Endodermal cell (in vitro differentiated cells): ENCODE results near the gene TYSND1. TPM values are rescaled to one million over a fixed set of nuclear protein-coding genes. Genes with fewer than 3 reads are reported as not detected.

Experiments used
- DNase-seq: peaks from one replicate; pipeline ENCODE4 v3.0.0-alpha.2; 2017
- H3K27ac ChIP-seq: 2 replicates; pipeline ENCODE4 v1.5.1; 2013; ENCODE audit warnings: mild to moderate bottlenecking, low read depth, low read length, moderate library complexity
- H3K27me3 ChIP-seq: 2 replicates; pipeline ENCODE4 v1.6.1; 2013; ENCODE audit warnings: mild to moderate bottlenecking, low read length, moderate library complexity; ENCODE audit not compliant: insufficient read depth, control insufficient read depth, poor library complexity, severe bottlenecking
- H3K36me3 ChIP-seq: 2 replicates; pipeline ENCODE4 v1.7.0; 2013; ENCODE audit warnings: mild to moderate bottlenecking, low read length, moderate library complexity; ENCODE audit not compliant: control insufficient read depth, insufficient read depth
- H3K4me1 ChIP-seq: one replicate; pipeline ENCODE4 v1.7.0; 2013; ENCODE audit warnings: low read length; ENCODE audit not compliant: control insufficient read depth, insufficient read depth
- H3K4me3 ChIP-seq: 2 replicates; pipeline ENCODE4 v1.5.1; 2013; ENCODE audit warnings: mild to moderate bottlenecking, low read length, moderate library complexity
- H3K9ac ChIP-seq: 2 replicates; pipeline ENCODE4 v1.6.1; 2013; ENCODE audit warnings: mild to moderate bottlenecking, low read length, moderate library complexity; ENCODE audit not compliant: poor library complexity, severe bottlenecking; ENCODE audit errors: extremely low read depth
- H3K9me3 ChIP-seq: 2 replicates; pipeline ENCODE4 v1.6.1; 2013; ENCODE audit warnings: mild to moderate bottlenecking, low read length, moderate library complexity; ENCODE audit not compliant: control insufficient read depth
- H3K27ac Mint-ChIP-seq: 2 replicates; pipeline ENCODE4 v1.8.0; 2020; ENCODE audit warnings: mixed read lengths
- H3K27me3 Mint-ChIP-seq: 2 replicates; pipeline ENCODE4 v1.8.0; 2021; ENCODE audit warnings: mild to moderate bottlenecking, mixed read lengths; ENCODE audit not compliant: insufficient read depth
- H3K36me3 Mint-ChIP-seq: 2 replicates; pipeline ENCODE4 v1.8.0; 2020; ENCODE audit warnings: low read depth, mixed read lengths
- H3K4me1 Mint-ChIP-seq: 2 replicates; pipeline ENCODE4 v1.8.0; 2020; ENCODE audit warnings: mixed read lengths
- H3K4me3 Mint-ChIP-seq: 2 replicates; pipeline ENCODE4 v1.8.0; 2020; ENCODE audit warnings: mild to moderate bottlenecking, moderate library complexity, mixed read lengths
- H3K9me3 Mint-ChIP-seq: 2 replicates; pipeline ENCODE4 v1.8.0; 2020; ENCODE audit warnings: mild to moderate bottlenecking, mixed read lengths
- WGBS, 2 experiments: methylation state at CpG; one replicate each; pipeline versions ENCODE4 v1.1.5 to v1.1.7; 2013; ENCODE audit warnings: missing lambda C conversion rate in 2 of 2, mixed read lengths in 1 of 2; ENCODE audit not compliant: insufficient coverage in 1 of 2, insufficient read length in 1 of 2; 5-methylcytosine and 5-hydroxymethylcytosine counted together
- total RNA-seq, 2 donors: library from RNA; stranded (reverse); fragmentation: NEBNext Ultra II Directional in 1 of 2; extraction: Animal tissue kit (Norgen Biotek cat#: 25700) in 1 of 2; gene quantifications; 2 replicates in 1 of 2; 3 replicates in 1 of 2; pipeline ENCODE4 v1.2.1, GENCODE V29; 2021
- TF ChIP-seq, protein P1 (sequence below): fragments of 200-600 bp; sonication (generic); conservative IDR thresholded peaks from 2 replicates; pipeline ENCODE4 v1.5.0; 2021; ENCODE audit warnings: antibody characterized with exemption, mild to moderate bottlenecking

Gene TYSND1
- total RNA-seq, 2 donors from 2014 or later: 13.1 to 13.6 TPM

DNA sequence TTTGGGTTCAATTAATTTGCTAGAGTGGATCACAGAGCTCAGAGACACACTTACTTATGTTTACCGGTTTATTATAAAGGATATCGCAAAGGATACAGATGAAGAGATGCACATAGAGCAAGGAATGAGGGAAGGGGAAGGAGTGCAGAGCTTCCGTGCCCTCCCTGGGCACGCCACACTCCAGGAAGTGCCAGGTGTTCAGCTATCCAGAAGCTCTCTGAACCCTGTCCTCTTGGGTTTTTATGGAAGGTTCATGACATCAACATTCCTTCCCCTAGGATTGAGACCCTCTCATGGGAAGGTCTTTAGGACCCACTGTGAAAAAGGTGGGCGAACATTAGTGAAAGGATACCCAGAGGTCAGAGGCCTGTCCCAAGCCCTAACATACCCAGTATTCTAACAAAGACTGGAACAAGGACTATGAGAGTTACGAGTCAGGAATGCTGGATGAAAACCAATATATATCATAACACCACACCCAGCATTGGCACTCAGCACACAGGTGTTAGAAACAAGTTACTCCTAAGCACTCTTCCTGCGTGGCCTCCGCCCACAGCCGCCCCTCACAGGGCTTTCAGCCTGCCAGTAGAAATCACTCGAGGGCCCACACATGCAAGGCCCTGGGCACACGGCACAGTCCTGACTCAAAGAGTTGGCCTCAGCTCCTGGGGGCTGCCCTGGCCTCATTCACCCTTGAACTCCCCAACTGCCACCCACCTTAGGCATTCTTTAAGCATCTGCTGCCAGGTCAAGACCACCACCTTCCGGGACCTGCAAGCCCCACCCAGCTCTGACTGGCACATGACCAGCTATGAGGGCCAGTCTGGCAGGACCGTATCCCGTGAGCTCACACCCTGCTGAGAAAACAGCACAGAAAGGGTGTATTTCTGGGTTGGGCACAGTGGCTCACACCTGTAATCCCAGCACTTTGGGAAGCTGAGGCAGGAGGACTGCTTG is 8.3 kb downstream of the TYSND1 start:
- no peak overlapping the region for H3K9ac ChIP-seq
- Mint-ChIP-seq H3K27me3 (peaks cover 11% of the 10 kb centered on the region), H3K36me3 (peaks cover 2% of the 10 kb centered on the region), H3K9me3 (no peaks in the 10 kb centered on the region), H3K4me3 (no peak overlapping the region), H3K4me1 (peaks cover 9% of the 10 kb centered on the region), H3K27ac (no peak overlapping the region)
- TF ChIP-seq, protein P1, sequence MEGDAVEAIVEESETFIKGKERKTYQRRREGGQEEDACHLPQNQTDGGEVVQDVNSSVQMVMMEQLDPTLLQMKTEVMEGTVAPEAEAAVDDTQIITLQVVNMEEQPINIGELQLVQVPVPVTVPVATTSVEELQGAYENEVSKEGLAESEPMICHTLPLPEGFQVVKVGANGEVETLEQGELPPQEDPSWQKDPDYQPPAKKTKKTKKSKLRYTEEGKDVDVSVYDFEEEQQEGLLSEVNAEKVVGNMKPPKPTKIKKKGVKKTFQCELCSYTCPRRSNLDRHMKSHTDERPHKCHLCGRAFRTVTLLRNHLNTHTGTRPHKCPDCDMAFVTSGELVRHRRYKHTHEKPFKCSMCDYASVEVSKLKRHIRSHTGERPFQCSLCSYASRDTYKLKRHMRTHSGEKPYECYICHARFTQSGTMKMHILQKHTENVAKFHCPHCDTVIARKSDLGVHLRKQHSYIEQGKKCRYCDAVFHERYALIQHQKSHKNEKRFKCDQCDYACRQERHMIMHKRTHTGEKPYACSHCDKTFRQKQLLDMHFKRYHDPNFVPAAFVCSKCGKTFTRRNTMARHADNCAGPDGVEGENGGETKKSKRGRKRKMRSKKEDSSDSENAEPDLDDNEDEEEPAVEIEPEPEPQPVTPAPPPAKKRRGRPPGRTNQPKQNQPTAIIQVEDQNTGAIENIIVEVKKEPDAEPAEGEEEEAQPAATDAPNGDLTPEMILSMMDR: no peak
- H3K27me3 ChIP-seq: peaks cover 3% of the 10 kb centered on the region
- H3K27ac ChIP-seq: no peak overlapping the region
- H3K4me1 ChIP-seq: no peaks in the 10 kb centered on the region
- no peak overlapping the region for H3K4me3 ChIP-seq
- no peak for DNase-seq
- no peaks in the 10 kb centered on the region for H3K9me3 ChIP-seq
- 93 to 94% methylated on average over 11 to 14 of the region's 14 CpGs for WGBS, 2 experiments
- H3K36me3 ChIP-seq: no peaks in the 10 kb centered on the region

DNA sequence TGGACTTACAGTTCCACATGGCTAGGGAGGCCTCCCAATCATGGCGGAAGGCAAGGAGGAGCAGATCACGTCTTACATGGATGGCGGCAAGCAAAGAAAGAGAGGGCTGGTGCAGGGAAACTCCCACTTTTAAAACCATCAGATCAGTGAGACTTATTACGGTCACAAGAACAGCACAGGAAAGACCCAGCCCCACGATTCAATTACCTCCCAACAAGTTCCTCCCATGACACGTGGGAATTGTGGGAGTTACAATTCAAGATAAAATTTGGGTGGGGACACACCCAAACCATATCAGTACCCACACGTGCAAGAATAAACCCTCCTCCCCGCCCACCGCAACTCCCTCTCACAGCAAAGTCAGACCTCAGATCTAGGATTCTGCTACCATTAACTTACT is 9.4 kb downstream of the TYSND1 start:
- Mint-ChIP-seq H3K27ac (no peak overlapping the region), H3K4me1 (peaks cover 7% of the 10 kb centered on the region), H3K27me3 (peaks cover 15% of the 10 kb centered on the region), H3K9me3 (no peaks in the 10 kb centered on the region), H3K36me3 (peaks cover 2% of the 10 kb centered on the region), H3K4me3 (no peak overlapping the region)
- TF ChIP-seq, protein P1: no peak
- WGBS, 2 experiments: 85 to 92% methylated on average over 6 to 9 of the region's 9 CpGs
- no peaks in the 10 kb centered on the region for H3K36me3 ChIP-seq
- H3K9ac ChIP-seq: no peak overlapping the region
- no peak overlapping the region for H3K4me3 ChIP-seq
- H3K27me3 ChIP-seq: peaks cover 12% of the 10 kb centered on the region
- no peaks in the 10 kb centered on the region for H3K4me1 ChIP-seq
- no peak for DNase-seq
- no peaks in the 10 kb centered on the region for H3K9me3 ChIP-seq
- H3K27ac ChIP-seq: no peak overlapping the region

DNA sequence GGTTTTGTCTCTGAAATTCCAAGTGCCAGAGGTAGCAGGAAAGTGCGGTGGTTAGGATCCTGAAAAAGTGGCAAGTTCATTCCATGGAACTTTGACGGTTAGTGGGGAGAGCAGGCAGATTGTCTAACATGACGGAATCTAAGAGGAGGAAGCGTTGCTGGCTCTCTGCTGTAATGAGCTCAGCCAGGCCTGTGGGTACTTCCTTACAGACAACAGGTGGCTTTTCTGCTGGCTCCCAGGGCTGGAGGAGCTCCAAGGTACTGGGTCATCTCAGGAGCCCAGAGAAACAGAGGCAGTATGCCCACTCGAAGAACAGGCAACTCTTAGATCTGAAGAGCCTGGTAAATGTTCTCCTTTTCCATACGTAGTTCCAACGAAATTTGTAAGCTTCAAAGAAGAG is 10.8 kb downstream of the TYSND1 start:
- H3K9me3 Mint-ChIP-seq: no peaks in the 10 kb centered on the region
- 75 to 86% methylated on average over 4 to 7 of the region's 7 CpGs for WGBS, 2 experiments
- no peak overlapping the region for H3K27ac Mint-ChIP-seq
- H3K4me1 Mint-ChIP-seq: peaks cover 11% of the 10 kb centered on the region
- peaks cover 21% of the 10 kb centered on the region for H3K27me3 ChIP-seq
- peaks cover 2% of the 10 kb centered on the region for H3K36me3 Mint-ChIP-seq
- no peak for DNase-seq
- H3K4me3 Mint-ChIP-seq: no peak overlapping the region
- TF ChIP-seq, protein P1: no peak
- H3K9ac ChIP-seq: no peak overlapping the region
- no peaks in the 10 kb centered on the region for H3K9me3 ChIP-seq
- H3K27me3 Mint-ChIP-seq: peaks cover 22% of the 10 kb centered on the region
- H3K4me1 ChIP-seq: no peaks in the 10 kb centered on the region
- no peaks in the 10 kb centered on the region for H3K36me3 ChIP-seq
- no peak overlapping the region for H3K4me3 ChIP-seq
- H3K27ac ChIP-seq: no peak overlapping the region
